ENCODE measurements around the gene CKMT1B.
"Not testable (repeated sequence)": the region's sequence is repeated elsewhere in the genome, so short reads cannot be mapped to it uniquely, and the experiment has no call there.

DNA sequence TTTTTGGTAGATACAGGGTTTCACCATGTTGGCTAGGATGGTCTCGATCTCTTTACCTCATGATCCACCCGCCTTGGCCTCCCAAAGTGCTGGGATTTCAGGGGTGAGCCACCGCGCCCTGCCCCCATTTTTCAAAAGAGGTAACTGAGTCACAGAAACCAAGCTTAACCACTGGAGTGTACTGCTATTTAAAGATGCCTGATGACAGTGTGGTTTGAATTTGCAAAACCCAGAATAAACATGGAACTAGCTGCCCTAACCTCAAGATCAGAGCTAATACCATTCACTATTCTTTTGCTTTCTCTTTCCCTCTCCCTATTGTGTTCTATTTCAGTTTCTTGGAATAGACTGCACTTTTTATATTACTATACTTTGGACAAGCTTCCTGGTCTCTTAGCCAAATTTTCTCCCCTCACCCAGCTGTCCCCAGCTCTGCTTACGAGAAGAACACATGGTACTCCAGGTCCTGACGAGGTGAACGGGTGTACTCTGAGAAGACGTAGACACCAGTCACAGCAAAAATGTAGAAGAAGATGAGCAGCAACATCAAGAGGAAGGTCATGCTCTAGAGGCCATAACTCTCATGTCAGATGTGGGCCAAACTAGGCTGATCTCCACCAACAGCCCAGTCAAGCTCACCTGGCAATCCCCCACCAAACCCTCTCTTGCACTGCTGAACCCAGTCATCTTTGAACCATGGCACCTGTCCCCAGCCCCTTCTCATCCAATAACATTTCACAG is 44.8 kb downstream of the CKMT1B start:
- TF ChIP-seq CTCF, POLR2A, POLR2AphosphoS5 (IDR thresholded peaks at IDR 0.05): not testable (repeated sequence)

All from breast epithelium (tissue), 3 donors.